Fibroblast of skin of abdomen (primary cell): ENCODE results near the gene CASZ1.

ENCODE experiments used
- DNase-seq: peaks from one replicate; pipeline ENCODE4 v3.0.0-alpha.2; 2013

The CASZ1 gene

GRCh38 chr1:10793129-10793651, 3.3 kb downstream of the CASZ1 start:
- no peak for DNase-seq

GRCh38 chr1:10791105-10791951, 5.1 kb downstream of the CASZ1 start:
- no peak for DNase-seq

GRCh38 chr1:10789803-10790702, 6.4 kb downstream of the CASZ1 start:
- DNase-seq = no peak

- no peak for DNase-seq
Observed at GRCh38 chr1:10789047-10789791, 7.2 kb downstream of the CASZ1 start.

- DNase-seq = no peak
Observed at GRCh38 chr1:10788592-10789006, 7.8 kb downstream of the CASZ1 start.

GRCh38 chr1:10787286-10787685, 9.2 kb downstream of the CASZ1 start:
- DNase-seq = no peak

GRCh38 chr1:10785728-10786638, 10.5 kb downstream of the CASZ1 start:
- DNase-seq = no peak

GRCh38 chr1:10784998-10785727, 11.3 kb downstream of the CASZ1 start:
- no peak for DNase-seq

GRCh38 chr1:10782491-10783244, 13.8 kb downstream of the CASZ1 start:
- DNase-seq = no peak

- no peak for DNase-seq
Observed at GRCh38 chr1:10781137-10781536, 15.3 kb downstream of the CASZ1 start.

GRCh38 chr1:10779841-10780240, 16.6 kb downstream of the CASZ1 start:
- no peak for DNase-seq

GRCh38 chr1:10779201-10779600, 17.2 kb downstream of the CASZ1 start:
- no peak for DNase-seq

- no peak for DNase-seq
Observed at GRCh38 chr1:10778640-10779039, 17.8 kb downstream of the CASZ1 start.

- DNase-seq = no peak
Observed at GRCh38 chr1:10777749-10778574, 18.5 kb downstream of the CASZ1 start.

- DNase-seq = no peak
Observed at GRCh38 chr1:10776190-10776905, 20.1 kb downstream of the CASZ1 start.

- no peak for DNase-seq
Observed at GRCh38 chr1:10775763-10776162, 20.7 kb downstream of the CASZ1 start.

GRCh38 chr1:10774615-10775310, 21.7 kb downstream of the CASZ1 start:
- no peak for DNase-seq
